ENCODE results near the gene AQP2. TPM values are rescaled to one million over a fixed set of nuclear protein-coding genes. Genes with fewer than 3 reads are reported as not detected.

Gene AQP2
- total and polyA plus RNA-seq, 2 experiments from 2014 or later, result 0.07 TPM; not detected in 1

- TF ChIP-seq ZNF462 (CRISPR knock-in tag; IDR thresholded peaks at IDR 0.05) (no peak), REST (IDR thresholded peaks at IDR 0.05; ENCODE audit: unreplicated experiment) (no peak), POLR2AphosphoS5 (IDR thresholded peaks at IDR 0.05; ENCODE audit: low read depth) (no peak), EZH2 (IDR thresholded peaks at IDR 0.05; ENCODE audit: low read depth, unreplicated experiment) (no peak), CREB1 (CRISPR knock-in tag; IDR thresholded peaks at IDR 0.05; ENCODE audit: low read depth) (no peak)
Measured at GRCh38 chr12:49922349-49923034, 28.0 kb upstream of the AQP2 start (continued).

Measured in GM23338 (cell line).